ENCODE results near the gene TPCN1. TPM values are rescaled to one million over a fixed set of nuclear protein-coding genes. Genes with fewer than 3 reads are reported as not detected.

The TPCN1 gene
- total and polyA plus RNA-seq, 2 experiments from 2014 or later, result 14.4 to 16.2 TPM

DNA sequence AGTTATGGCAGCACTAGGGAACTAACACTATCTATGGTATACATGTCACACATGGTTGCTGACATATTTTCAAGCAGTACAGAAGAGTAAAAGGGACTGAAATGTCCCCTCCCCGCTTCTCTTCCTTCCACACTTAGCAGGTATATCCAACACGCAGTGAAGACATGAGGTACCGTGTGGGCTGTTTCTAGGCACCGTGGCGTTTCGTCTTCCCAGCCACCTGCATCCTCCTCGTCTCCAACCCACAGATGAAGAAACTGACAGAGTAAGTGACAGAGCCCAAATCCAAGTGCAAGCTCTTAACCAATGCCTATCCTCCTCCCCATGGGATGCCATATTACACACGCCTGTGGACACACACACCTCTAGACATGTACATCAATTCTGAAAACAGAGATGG is 81.2 kb downstream of the TPCN1 start:
- H3K4me1 ChIP-seq (ENCODE audit: insufficient read depth), result peaks cover 12% of the 10 kb centered on the region; the same call in 1 of the 2 replicates
- no peaks in the 10 kb centered on the region for H4K20me1 ChIP-seq (replicated peaks; ENCODE audit: insufficient read depth)
- no peak for ATAC-seq
- Mint-ChIP-seq H3K27ac (no peak overlapping the region), H3K4me1 (peaks cover 28% of the 10 kb centered on the region), H3K27me3 (ENCODE audit: insufficient read depth, low read depth, poor library complexity) (peaks cover 10% of the 10 kb centered on the region), H3K4me3 (no peak overlapping the region), H3K36me3 (ENCODE audit: low read depth) (no peaks in the 10 kb centered on the region), H3K9me3 (no peaks in the 10 kb centered on the region; the same call in 2 of the 3 replicates)
- no peak overlapping the region for H3K4me3 ChIP-seq
- H3F3A ChIP-seq (replicated peaks; ENCODE audit: low read depth), result 0 out of 2 replicates have a peak, but pooled peaks cover 3% of the 10 kb centered on the region
- no peaks in the 10 kb centered on the region for H3K79me2 ChIP-seq (replicated peaks; ENCODE audit: insufficient read depth)
- no peaks in the 10 kb centered on the region for H3K9me2 ChIP-seq (ENCODE audit: insufficient read depth)
- no peaks in the 10 kb centered on the region for H3K36me3 ChIP-seq (ENCODE audit: insufficient read depth)
- TF ChIP-seq STAT1 (IDR thresholded peaks at IDR 0.05; ENCODE audit: unreplicated experiment) (no peak), ZNF114 (CRISPR knock-in tag; IDR thresholded peaks at IDR 0.05) (no peak), CREB1 (CRISPR knock-in tag; IDR thresholded peaks at IDR 0.05; ENCODE audit: low read depth) (no peak), ZNF331 (CRISPR knock-in tag; IDR thresholded peaks at IDR 0.05; ENCODE audit: low read depth) (no peak), POLR2AphosphoS5 (IDR thresholded peaks at IDR 0.05; ENCODE audit: low read depth) (no peak), EZH2 (IDR thresholded peaks at IDR 0.05; ENCODE audit: low read depth, unreplicated experiment) (no peak), JUNB (IDR thresholded peaks at IDR 0.05; ENCODE audit: unreplicated experiment) (no peak), NANOG (IDR thresholded peaks at IDR 0.05; ENCODE audit: borderline replicate concordance) (no peak), EZH2phosphoT487 (IDR thresholded peaks at IDR 0.05; ENCODE audit: unreplicated experiment) (no peak)
- TF ChIP-seq, protein P1, sequence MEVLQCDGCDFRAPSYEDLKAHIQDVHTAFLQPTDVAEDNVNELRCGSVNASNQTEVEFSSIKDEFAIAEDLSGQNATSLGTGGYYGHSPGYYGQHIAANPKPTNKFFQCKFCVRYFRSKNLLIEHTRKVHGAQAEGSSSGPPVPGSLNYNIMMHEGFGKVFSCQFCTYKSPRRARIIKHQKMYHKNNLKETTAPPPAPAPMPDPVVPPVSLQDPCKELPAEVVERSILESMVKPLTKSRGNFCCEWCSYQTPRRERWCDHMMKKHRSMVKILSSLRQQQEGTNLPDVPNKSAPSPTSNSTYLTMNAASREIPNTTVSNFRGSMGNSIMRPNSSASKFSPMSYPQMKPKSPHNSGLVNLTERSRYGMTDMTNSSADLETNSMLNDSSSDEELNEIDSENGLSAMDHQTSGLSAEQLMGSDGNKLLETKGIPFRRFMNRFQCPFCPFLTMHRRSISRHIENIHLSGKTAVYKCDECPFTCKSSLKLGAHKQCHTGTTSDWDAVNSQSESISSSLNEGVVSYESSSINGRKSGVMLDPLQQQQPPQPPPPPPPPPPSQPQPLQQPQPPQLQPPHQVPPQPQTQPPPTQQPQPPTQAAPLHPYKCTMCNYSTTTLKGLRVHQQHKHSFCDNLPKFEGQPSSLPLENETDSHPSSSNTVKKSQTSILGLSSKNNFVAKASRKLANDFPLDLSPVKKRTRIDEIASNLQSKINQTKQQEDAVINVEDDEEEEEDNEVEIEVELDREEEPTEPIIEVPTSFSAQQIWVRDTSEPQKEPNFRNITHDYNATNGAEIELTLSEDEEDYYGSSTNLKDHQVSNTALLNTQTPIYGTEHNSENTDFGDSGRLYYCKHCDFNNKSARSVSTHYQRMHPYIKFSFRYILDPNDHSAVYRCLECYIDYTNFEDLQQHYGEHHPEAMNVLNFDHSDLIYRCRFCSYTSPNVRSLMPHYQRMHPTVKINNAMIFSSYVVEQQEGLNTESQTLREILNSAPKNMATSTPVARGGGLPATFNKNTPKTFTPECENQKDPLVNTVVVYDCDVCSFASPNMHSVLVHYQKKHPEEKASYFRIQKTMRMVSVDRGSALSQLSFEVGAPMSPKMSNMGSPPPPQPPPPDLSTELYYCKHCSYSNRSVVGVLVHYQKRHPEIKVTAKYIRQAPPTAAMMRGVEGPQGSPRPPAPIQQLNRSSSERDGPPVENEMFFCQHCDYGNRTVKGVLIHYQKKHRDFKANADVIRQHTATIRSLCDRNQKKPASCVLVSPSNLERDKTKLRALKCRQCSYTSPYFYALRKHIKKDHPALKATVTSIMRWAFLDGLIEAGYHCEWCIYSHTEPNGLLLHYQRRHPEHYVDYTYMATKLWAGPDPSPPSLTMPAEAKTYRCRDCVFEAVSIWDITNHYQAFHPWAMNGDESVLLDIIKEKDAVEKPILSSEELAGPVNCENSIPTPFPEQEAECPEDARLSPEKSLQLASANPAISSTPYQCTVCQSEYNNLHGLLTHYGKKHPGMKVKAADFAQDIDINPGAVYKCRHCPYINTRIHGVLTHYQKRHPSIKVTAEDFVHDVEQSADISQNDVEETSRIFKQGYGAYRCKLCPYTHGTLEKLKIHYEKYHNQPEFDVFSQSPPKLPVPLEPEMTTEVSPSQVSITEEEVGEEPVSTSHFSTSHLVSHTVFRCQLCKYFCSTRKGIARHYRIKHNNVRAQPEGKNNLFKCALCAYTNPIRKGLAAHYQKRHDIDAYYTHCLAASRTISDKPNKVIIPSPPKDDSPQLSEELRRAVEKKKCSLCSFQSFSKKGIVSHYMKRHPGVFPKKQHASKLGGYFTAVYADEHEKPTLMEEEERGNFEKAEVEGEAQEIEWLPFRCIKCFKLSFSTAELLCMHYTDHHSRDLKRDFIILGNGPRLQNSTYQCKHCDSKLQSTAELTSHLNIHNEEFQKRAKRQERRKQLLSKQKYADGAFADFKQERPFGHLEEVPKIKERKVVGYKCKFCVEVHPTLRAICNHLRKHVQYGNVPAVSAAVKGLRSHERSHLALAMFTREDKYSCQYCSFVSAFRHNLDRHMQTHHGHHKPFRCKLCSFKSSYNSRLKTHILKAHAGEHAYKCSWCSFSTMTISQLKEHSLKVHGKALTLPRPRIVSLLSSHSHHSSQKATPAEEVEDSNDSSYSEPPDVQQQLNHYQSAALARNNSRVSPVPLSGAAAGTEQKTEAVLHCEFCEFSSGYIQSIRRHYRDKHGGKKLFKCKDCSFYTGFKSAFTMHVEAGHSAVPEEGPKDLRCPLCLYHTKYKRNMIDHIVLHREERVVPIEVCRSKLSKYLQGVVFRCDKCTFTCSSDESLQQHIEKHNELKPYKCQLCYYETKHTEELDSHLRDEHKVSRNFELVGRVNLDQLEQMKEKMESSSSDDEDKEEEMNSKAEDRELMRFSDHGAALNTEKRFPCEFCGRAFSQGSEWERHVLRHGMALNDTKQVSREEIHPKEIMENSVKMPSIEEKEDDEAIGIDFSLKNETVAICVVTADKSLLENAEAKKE (CRISPR knock-in tag; IDR thresholded peaks at IDR 0.05), result no peak
- TF ChIP-seq, protein P2, sequence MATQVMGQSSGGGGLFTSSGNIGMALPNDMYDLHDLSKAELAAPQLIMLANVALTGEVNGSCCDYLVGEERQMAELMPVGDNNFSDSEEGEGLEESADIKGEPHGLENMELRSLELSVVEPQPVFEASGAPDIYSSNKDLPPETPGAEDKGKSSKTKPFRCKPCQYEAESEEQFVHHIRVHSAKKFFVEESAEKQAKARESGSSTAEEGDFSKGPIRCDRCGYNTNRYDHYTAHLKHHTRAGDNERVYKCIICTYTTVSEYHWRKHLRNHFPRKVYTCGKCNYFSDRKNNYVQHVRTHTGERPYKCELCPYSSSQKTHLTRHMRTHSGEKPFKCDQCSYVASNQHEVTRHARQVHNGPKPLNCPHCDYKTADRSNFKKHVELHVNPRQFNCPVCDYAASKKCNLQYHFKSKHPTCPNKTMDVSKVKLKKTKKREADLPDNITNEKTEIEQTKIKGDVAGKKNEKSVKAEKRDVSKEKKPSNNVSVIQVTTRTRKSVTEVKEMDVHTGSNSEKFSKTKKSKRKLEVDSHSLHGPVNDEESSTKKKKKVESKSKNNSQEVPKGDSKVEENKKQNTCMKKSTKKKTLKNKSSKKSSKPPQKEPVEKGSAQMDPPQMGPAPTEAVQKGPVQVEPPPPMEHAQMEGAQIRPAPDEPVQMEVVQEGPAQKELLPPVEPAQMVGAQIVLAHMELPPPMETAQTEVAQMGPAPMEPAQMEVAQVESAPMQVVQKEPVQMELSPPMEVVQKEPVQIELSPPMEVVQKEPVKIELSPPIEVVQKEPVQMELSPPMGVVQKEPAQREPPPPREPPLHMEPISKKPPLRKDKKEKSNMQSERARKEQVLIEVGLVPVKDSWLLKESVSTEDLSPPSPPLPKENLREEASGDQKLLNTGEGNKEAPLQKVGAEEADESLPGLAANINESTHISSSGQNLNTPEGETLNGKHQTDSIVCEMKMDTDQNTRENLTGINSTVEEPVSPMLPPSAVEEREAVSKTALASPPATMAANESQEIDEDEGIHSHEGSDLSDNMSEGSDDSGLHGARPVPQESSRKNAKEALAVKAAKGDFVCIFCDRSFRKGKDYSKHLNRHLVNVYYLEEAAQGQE (IDR thresholded peaks at IDR 0.05; ENCODE audit: unreplicated experiment), result no peak
- TF ChIP-seq, protein P3, sequence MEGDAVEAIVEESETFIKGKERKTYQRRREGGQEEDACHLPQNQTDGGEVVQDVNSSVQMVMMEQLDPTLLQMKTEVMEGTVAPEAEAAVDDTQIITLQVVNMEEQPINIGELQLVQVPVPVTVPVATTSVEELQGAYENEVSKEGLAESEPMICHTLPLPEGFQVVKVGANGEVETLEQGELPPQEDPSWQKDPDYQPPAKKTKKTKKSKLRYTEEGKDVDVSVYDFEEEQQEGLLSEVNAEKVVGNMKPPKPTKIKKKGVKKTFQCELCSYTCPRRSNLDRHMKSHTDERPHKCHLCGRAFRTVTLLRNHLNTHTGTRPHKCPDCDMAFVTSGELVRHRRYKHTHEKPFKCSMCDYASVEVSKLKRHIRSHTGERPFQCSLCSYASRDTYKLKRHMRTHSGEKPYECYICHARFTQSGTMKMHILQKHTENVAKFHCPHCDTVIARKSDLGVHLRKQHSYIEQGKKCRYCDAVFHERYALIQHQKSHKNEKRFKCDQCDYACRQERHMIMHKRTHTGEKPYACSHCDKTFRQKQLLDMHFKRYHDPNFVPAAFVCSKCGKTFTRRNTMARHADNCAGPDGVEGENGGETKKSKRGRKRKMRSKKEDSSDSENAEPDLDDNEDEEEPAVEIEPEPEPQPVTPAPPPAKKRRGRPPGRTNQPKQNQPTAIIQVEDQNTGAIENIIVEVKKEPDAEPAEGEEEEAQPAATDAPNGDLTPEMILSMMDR (conservative IDR thresholded peaks at IDR 0.05; ENCODE audit: low read depth in 2 of 2), result no peak
- TF ChIP-seq, protein P4, sequence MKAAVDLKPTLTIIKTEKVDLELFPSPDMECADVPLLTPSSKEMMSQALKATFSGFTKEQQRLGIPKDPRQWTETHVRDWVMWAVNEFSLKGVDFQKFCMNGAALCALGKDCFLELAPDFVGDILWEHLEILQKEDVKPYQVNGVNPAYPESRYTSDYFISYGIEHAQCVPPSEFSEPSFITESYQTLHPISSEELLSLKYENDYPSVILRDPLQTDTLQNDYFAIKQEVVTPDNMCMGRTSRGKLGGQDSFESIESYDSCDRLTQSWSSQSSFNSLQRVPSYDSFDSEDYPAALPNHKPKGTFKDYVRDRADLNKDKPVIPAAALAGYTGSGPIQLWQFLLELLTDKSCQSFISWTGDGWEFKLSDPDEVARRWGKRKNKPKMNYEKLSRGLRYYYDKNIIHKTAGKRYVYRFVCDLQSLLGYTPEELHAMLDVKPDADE (IDR thresholded peaks at IDR 0.05), result no peak
- H2AFZ ChIP-seq, result no peak overlapping the region
- no peaks in the 10 kb centered on the region for H3K27me3 ChIP-seq (ENCODE audit: insufficient read depth)
- H3K4me2 ChIP-seq, result no peak overlapping the region
- no peak for DNase-seq (ENCODE audit: low spot score)
- no peak overlapping the region for H3K27ac ChIP-seq (ENCODE audit: low read depth)
